ENCODE measurements around the gene CIT. TPM values are rescaled to one million over a fixed set of nuclear protein-coding genes. Genes with fewer than 3 reads are reported as not detected.

The CIT gene
- total RNA-seq, 2 donors from 2014 or later = 0.33 to 1.3 TPM

GRCh38 chr12:119819322-119819721 is 57.8 kb downstream of the CIT start:
- Histone ChIP-seq H3K27me3 (no peaks in the 10 kb centered on the region), H3K9me3 (no peaks in the 10 kb centered on the region), H3K4me3 (no peak overlapping the region), H3K4me1 (no peaks in the 10 kb centered on the region), H3K27ac (no peak overlapping the region), H3K36me3 (replicated peaks in 1 of 2; ENCODE audit: insufficient read depth in 1 of 2, low read depth in 2 of 2) (no peaks in the 10 kb centered on the region)
- ATAC-seq (no peak), DNase-seq (no peak)
- intact Hi-C loops (cut with DNase I) = no loop called here
- no peak for TF ChIP-seq CTCF (IDR thresholded peaks at IDR 0.05)
- no peak for TF ChIP-seq POLR2A (IDR thresholded peaks at IDR 0.05)
- WGBS, 2 donors = 91 to 93% methylated on average over 5 of the region's 5 CpGs

- no peaks in the 10 kb centered on the region for H3K27me3 ChIP-seq
- ATAC-seq (no peak), DNase-seq (no peak)
- no peaks in the 10 kb centered on the region for H3K9me3 ChIP-seq
- no peak overlapping the region for H3K4me3 ChIP-seq
- intact Hi-C loops (cut with DNase I) = no loop called here
- TF ChIP-seq POLR2A (IDR thresholded peaks at IDR 0.05) (no peak), CTCF (IDR thresholded peaks at IDR 0.05) (no peak)
- H3K27ac ChIP-seq = no peak overlapping the region
- no peaks in the 10 kb centered on the region for H3K36me3 ChIP-seq (replicated peaks in 1 of 2; ENCODE audit: insufficient read depth in 1 of 2, low read depth in 2 of 2)
- H3K4me1 ChIP-seq = no peaks in the 10 kb centered on the region
- WGBS, 2 donors = 93 to 97% methylated on average over 2 of the region's 2 CpGs
Observed at GRCh38 chr12:119817546-119818343, 59.4 kb downstream of the CIT start.

- no peaks in the 10 kb centered on the region for H3K27me3 ChIP-seq
- H3K36me3 ChIP-seq (replicated peaks in 1 of 2; ENCODE audit: insufficient read depth in 1 of 2, low read depth in 2 of 2) = no peaks in the 10 kb centered on the region
- ATAC-seq (no peak), DNase-seq (no peak)
- no peak overlapping the region for H3K27ac ChIP-seq
- TF ChIP-seq POLR2A (IDR thresholded peaks at IDR 0.05) (no peak), CTCF (IDR thresholded peaks at IDR 0.05) (no peak)
- H3K9me3 ChIP-seq = peaks cover 0 to 3% (median 0%) of the 10 kb centered on the region in 3 donors
- H3K4me3 ChIP-seq = no peak overlapping the region
- 95 to 96% methylated on average over 2 of the region's 2 CpGs for WGBS, 2 donors
- peaks cover 10% of the 10 kb centered on the region for H3K4me1 ChIP-seq
- intact Hi-C loops (cut with DNase I) = no loop called here
Observed at GRCh38 chr12:119809023-119809422, 68.1 kb downstream of the CIT start.

- H3K27ac ChIP-seq = no peak overlapping the region
- H3K36me3 ChIP-seq (replicated peaks in 1 of 2; ENCODE audit: insufficient read depth in 1 of 2, low read depth in 2 of 2) = no peaks in the 10 kb centered on the region
- WGBS, 2 donors = 92 to 93% methylated on average over 6 of the region's 6 CpGs
- H3K27me3 ChIP-seq = no peaks in the 10 kb centered on the region
- H3K9me3 ChIP-seq = peaks cover 0 to 3% (median 0%) of the 10 kb centered on the region in 3 donors
- H3K4me1 ChIP-seq = peaks cover 12% of the 10 kb centered on the region
- H3K4me3 ChIP-seq = no peak overlapping the region
- TF ChIP-seq POLR2A (IDR thresholded peaks at IDR 0.05) (no peak), CTCF (IDR thresholded peaks at IDR 0.05) (no peak)
- DNase-seq (no peak), ATAC-seq (no peak)
- intact Hi-C loops (cut with DNase I) = no loop called here
Observed at GRCh38 chr12:119808441-119808840, 68.7 kb downstream of the CIT start.

GRCh38 chr12:119807380-119807779 is 69.7 kb downstream of the CIT start:
- ATAC-seq (no peak), DNase-seq (peak in 3 of 4 donors; percentile 10 to 23 (median 12))
- no peak overlapping the region for H3K4me3 ChIP-seq
- H3K27ac ChIP-seq = no peak overlapping the region
- peaks cover 0 to 3% (median 0%) of the 10 kb centered on the region in 3 donors for H3K9me3 ChIP-seq
- H3K36me3 ChIP-seq (replicated peaks in 1 of 2; ENCODE audit: insufficient read depth in 1 of 2, low read depth in 2 of 2) = no peaks in the 10 kb centered on the region
- TF ChIP-seq CTCF (IDR thresholded peaks at IDR 0.05) (no peak), POLR2A (IDR thresholded peaks at IDR 0.05) (no peak)
- peaks cover 12% of the 10 kb centered on the region for H3K4me1 ChIP-seq
- H3K27me3 ChIP-seq = no peaks in the 10 kb centered on the region
- intact Hi-C loops (cut with DNase I) = no loop called here

Data from body of pancreas (tissue), 4 donors.